DOHH2 (cell line): ENCODE measurements around the gene DAP3.

Source experiments
- EZH2phosphoT487 ChIP-seq: fragments of 200-600 bp; sonication (generic); IDR thresholded peaks from 2 replicates; pipeline ENCODE4 v1.6.1; 2017; ENCODE audit warnings: borderline replicate concordance, mild to moderate bottlenecking, antibody characterized with exemption, low read length, moderate library complexity, mixed read lengths
- TF ChIP-seq, protein P1 (sequence below): fragments of 200-600 bp; sonication (generic); IDR thresholded peaks from one replicate; pipeline ENCODE4 v1.5.1; 2014; ENCODE audit warnings: antibody characterized with exemption, mild to moderate bottlenecking, low read depth, low read length; ENCODE audit not compliant: poor library complexity, severe bottlenecking

DNA sequence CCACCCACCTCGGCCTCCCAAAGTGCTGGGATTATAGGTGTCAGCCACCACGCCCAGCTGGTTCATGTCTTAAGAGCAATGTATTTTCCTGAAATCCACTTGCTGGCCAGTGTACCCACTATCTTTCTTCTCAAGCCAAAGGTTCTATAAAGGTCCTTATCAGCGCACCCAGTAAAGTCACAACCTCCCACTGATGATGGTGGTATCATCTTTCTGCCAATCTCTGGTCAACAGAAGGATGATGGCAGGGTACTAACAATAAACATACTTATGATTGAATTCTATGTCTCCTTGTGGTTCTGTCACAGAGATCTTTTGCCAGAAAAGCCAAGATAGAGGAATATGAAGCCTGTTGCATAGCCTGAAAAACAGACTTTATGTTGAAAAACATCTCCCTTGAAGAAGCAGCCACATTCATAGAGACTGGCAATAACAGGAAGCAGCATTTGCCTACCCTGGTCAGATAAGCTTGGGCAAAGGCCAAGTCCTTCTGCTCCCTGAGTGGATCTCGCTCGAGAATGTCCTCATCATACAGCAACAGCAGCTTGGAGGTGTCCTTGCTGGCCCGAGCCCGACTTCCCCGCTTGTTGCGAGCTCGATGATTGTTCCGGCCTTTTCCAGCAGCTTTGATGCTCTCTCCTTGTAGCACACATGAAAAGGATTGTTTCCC lies 73.0 kb downstream of the DAP3 start:
- TF ChIP-seq, protein P1, sequence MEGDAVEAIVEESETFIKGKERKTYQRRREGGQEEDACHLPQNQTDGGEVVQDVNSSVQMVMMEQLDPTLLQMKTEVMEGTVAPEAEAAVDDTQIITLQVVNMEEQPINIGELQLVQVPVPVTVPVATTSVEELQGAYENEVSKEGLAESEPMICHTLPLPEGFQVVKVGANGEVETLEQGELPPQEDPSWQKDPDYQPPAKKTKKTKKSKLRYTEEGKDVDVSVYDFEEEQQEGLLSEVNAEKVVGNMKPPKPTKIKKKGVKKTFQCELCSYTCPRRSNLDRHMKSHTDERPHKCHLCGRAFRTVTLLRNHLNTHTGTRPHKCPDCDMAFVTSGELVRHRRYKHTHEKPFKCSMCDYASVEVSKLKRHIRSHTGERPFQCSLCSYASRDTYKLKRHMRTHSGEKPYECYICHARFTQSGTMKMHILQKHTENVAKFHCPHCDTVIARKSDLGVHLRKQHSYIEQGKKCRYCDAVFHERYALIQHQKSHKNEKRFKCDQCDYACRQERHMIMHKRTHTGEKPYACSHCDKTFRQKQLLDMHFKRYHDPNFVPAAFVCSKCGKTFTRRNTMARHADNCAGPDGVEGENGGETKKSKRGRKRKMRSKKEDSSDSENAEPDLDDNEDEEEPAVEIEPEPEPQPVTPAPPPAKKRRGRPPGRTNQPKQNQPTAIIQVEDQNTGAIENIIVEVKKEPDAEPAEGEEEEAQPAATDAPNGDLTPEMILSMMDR: no peak
- no peak for TF ChIP-seq EZH2phosphoT487
